Dermis microvascular lymphatic vessel endothelial cell (primary cell): Measurements from ENCODE around the gene MDN1. TPM values are rescaled to one million over a fixed set of nuclear protein-coding genes. Genes with fewer than 3 reads are reported as not detected.
"Not testable (repeated sequence)": the region's sequence is repeated elsewhere in the genome, so short reads cannot be mapped to it uniquely, and the experiment has no call there.

Source experiments
- DNase-seq, 2 donors: peaks; one replicate each; pipeline versions ENCODE4 v3.0.0 to v3.0.0-alpha.2; 2010; ENCODE audit warnings: low read depth in 2 of 2
- total RNA-seq: library from RNA; depleted of rRNA; stranded (reverse); fragments of >200 nt; gene quantifications from 2 replicates; pipeline ENCODE4 v1.2.1, GENCODE V29; 2014

Gene MDN1
- total RNA-seq: 19.2 and 19.8 TPM in 2 replicates

- DNase-seq: peak; percentile 94 to 97
Observed at GRCh38 chr6:89819336-89820130, at the start of gene MDN1. TSS of gene MDN1 (minus strand) at chr6:89819794. CDS start at chr6:89819607, 187 bp downstream.

DNA sequence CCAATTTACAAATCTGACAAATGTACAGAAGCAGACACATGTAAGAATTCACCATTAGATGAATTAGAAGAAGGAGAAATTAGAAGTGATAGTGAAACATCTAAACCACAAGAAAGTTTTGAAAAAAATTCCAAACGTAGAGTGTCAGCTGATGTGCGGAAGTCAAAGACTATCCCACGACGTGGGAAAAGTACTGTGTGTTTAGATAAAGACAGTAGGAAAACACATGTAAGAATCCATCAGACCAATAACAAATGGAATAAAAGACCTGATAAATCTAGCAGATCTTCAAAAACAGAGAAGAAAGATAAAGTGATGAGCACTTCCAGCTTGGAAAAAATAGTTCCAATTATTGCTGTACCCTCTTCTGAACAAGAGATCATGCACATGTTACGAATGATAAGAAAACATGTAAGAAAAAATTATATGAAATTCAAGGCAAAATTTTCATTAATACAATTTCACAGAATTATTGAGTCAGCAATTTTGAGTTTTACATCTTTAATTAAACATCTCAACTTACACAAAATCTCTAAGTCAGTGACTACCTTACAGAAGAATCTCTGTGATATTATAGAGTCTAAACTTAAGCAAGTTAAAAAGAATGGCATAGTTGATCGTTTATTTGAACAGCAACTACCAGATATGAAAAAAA is 46.6 kb upstream of the MDN1 start:
- DNase-seq: no peak

DNA sequence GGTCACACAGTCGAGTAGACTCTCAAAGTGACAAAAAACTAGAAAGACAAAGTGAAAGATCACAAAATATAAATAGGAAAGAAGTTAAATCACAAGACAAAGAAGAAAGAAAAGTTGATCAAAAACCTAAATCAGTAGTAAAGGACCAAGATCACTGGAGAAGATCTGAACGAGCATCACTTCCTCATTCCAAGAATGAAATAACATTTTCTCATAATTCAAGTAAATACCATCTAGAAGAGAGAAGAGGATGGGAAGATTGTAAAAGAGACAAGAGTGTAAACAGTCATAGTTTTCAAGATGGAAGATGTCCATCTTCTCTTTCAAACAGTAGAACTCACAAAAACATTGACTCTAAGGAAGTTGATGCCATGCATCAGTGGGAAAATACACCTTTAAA is 43.1 kb upstream of the MDN1 start:
- no peak for DNase-seq

DNA sequence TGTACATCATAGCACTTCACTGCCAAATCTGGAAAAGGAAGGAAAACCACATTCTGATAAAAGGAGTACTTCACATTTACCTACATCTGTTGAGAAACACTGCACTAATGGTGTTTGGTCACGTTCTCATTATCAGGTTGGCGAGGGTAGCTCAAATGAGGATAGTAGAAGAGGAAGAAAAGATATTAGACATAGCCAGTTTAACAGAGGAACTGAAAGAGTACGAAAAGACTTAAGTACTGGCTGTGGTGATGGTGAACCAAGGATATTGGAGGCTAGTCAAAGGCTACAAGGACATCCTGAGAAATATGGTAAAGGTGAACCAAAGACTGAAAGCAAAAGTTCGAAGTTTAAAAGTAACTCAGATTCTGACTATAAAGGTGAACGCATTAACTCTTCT is 42.7 kb upstream of the MDN1 start:
- no peak for DNase-seq

- DNase-seq: no peak
Observed at GRCh38 chr6:89859744-89860143, 40.1 kb upstream of the MDN1 start.

DNA sequence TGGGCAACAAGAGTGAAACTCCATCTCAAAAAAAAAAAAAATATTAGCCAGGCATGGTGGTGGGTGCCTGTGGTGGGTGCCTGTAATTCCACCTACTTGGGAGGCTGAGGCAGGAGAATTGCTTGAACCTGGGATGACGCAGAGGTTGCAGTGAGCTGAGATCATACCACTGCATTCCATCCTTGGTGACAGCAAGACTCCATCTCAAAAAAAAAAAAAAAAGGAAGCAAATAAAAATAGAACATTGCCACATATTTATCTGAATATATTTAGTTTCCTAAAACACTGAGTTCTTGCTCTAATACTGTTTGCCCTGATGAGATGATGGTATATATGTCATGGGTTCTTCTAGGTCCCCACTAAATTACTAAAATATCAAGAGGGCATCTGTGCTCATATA is 38.4 kb upstream of the MDN1 start:
- DNase-seq: no peak

DNA sequence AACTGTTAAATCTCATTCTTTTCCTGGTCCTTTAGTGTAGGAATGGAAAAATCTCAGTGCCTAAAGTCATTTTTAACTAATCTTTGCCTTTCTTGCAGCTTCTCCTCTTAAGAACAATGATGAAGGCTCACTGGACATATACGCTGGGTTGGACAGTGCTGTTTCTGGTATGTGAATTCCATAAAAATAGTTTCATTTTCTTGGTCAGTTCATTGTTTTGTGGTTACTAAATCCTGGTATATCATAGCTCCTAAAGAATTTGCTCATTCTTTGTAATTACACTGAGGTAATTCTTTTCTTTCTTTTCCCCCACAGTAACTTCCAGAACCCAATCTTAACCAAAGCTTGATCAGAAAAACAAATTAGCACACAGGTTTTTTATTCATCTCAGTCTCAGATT is 33.5 kb upstream of the MDN1 start:
- no peak for DNase-seq

GRCh38 chr6:89847513-89847912 is 27.9 kb upstream of the MDN1 start:
- DNase-seq: not testable (repeated sequence)

- peak in 1 of 2 donors; percentile 52 for DNase-seq
Observed at GRCh38 chr6:89843070-89843469, 23.5 kb upstream of the MDN1 start.

DNA sequence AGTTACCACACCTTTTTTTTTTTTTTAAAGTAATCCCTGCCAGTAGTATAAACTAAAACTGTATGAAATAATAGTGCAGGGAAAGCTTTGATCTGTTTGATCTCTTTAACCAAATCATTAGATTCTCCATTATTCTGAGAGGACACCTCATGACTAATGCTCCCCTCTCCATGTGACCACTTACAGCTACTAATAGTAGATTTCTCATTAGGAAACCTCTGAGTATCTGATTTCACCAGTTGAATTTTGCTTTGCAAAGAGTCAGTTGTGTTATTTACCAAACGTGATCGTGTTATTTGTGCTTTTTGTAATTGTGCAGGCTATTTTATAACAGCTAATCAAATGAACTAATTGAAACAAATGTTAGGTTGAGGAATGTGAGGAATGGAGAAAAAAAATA is 22.6 kb upstream of the MDN1 start:
- no peak for DNase-seq

DNA sequence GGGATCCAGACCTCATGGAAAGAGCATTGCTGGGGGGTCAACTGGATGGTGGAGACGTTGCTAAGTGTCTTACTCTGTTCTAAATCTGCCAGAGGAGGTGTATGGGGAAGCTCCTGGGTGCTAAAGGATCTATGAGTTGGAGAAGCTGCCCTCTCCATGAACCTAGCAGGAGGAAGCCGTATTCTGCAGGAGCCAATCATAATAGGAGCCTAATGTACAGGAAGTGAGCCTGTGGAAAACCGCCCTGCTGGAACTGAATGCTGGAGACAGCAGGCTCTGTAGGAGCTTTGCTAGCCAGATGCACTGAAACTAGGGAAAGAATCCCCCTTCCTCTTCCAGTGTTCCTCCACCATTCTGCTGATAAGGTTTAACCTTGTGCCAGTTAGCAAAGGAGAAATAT is 20.9 kb upstream of the MDN1 start:
- DNase-seq: peak; percentile 55 to 73

- no peak for DNase-seq
Observed at GRCh38 chr6:89836639-89837222, 17.1 kb upstream of the MDN1 start.

- no peak for DNase-seq
Observed at GRCh38 chr6:89834884-89835792, 15.5 kb upstream of the MDN1 start.

DNA sequence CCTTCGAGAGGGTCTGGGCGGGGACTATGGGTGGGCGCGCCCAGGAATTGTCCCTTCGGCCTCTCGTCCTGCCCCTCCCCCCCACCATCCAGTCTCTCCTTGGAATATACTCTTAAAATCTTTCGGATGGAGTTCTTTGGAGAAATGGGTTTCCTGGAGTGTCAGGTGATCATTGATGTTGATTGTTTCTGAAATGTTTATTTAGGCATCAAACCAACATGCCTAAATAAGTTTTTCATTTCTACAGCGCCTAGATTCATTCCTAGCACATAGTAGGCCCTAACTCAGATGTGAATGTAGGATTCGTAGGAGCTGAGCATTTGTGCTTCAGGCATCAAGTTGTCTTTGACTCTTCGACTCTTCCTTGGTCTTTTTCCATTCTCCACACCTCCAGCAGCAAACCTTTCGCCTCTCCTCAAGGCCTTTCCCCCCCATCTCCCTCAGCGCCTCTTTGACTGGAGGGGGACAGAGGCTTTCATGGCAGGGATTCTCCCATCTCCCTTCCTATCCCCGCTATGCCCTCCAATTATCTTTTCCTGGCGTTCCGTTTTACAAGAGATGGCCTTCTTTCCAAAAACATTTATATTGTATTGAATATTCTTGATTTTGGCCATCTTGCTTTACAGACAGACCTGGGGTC is 10.7 kb upstream of the MDN1 start:
- DNase-seq: no peak

DNA sequence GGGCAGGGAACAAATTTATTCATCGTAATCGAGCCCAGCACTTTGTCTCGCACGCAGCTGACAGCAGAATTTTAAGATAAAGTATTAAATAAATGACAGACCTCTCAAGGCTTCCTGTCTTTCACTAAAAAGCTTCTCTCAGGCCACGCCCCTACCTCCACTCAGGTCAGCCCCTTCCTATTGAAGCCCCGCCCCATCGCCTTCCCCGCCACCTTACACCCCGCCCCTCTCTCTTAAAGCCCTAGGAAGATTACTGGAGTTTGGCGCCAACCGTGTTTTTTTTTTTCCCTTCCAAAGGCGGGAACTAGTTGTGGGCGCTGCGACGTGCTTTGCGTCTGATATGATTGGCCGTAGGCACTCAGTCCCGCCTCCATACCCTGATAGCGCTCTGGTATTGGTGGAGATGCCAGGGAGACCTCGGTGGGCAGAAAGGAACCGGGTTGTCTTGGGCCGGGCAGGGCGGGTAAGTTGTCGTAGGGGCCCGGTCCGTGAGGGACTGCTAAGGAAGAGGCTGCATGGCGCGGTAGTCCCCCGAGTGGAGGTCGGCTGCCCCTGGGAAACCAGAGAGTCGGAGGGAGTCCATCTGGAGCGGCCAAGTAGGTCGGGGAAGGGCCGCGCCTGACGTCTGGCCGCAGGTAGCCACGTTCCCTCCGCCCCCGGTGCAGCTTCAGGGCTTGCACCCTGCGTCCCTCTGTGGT is 10.0 kb upstream of the MDN1 start, which contains the start of gene CASP8AP2:
Gene CASP8AP2 (plus strand): TSS at position 409 of the 698 bp plus-strand sequence.
- peak; percentile 95 to 99 for DNase-seq

GRCh38 chr6:89828988-89829471 is 9.4 kb upstream of the MDN1 start:
- DNase-seq: peak in 1 of 2 donors; percentile 35

DNA sequence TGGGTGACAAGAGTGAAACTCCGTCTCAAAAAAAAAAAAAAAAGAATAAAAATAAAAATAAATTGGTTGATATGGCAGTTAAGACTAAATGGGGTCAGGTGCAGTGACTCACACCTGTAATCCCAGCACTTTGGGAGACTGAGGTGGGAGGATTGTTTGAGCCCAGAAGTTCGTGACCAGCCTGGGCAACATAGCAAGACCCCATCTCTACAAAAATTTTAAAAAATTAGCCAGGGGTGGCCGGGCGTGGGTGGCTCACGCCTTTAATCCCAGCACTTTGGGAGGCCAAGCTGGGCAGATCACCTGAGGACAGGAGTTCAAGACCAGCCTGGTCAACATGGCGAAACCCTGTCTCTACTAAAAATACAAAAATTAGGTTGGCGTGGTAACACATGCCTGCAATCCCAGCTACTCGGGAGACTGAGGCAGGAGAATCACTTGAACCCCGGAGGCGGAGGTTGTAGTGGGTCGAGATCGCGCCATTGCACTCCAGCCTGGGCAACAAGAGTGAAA is 8.9 kb upstream of the MDN1 start:
- not testable (repeated sequence) for DNase-seq

GRCh38 chr6:89826029-89826528 is 6.5 kb upstream of the MDN1 start:
- no peak for DNase-seq

GRCh38 chr6:89818977-89819335 is 638 bp downstream of the MDN1 start:
- DNase-seq: peak; percentile 20 to 45

GRCh38 chr6:89817481-89817880 is 2.1 kb downstream of the MDN1 start:
- DNase-seq: peak in 1 of 2 donors; percentile 27
